ENCODE data around the gene SLC22A23. TPM values are rescaled to one million over a fixed set of nuclear protein-coding genes. Genes with fewer than 3 reads are reported as not detected.

SLC22A23 gene
- total RNA-seq, 1 donor from 2014 or later, result 0.95 TPM

DNA sequence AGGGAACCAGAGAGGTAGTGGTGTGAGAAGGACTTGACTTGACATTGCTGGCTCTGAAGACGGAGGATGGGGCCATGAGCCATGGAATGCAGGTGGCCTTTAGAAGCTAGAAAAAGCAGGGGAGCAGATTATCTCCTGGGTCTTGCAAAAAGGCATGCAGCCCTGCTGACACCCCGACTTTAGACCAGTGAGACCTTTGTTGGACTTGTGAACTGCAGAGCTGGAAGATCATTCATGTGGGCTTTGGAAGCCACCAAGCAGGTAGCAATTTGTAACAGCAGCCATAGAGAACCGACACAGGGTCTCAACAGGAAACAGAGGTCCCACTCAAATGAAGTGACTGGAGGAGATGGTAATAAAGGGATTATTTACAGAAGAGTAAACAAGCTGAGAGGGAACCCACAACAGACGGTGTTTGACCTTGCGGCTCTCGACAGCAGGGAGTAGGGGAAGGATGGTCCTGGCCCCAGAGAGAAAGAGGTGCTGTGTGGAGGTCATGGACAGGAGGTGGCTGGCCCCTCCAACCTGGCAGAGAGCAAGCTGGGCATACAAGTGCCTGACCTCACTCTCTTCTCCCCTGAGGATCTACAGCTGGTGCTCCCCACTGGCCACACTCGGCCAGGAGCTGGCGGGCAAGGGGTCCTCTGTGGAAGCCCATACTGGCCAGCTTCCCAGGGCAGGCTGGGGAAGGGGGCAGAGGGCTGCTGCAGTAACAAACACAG is 43.9 kb downstream of the SLC22A23 start:
- H3K4me1 Mint-ChIP-seq, result peaks cover 6% of the 10 kb centered on the region
- intact Hi-C loops (cut with micrococcal nuclease), result no loop called here
- peaks cover 5% of the 10 kb centered on the region for H3K27me3 Mint-ChIP-seq
- no peak for ATAC-seq (ENCODE audit: low read depth)
- peaks cover 4% of the 10 kb centered on the region for H3K9me3 Mint-ChIP-seq
- DNase-seq, result no peak
- no peak overlapping the region for H3K4me3 Mint-ChIP-seq
- ChIA-PET POLR2A (no interaction called here), CTCF (no interaction called here)
- TF ChIP-seq, protein P1, sequence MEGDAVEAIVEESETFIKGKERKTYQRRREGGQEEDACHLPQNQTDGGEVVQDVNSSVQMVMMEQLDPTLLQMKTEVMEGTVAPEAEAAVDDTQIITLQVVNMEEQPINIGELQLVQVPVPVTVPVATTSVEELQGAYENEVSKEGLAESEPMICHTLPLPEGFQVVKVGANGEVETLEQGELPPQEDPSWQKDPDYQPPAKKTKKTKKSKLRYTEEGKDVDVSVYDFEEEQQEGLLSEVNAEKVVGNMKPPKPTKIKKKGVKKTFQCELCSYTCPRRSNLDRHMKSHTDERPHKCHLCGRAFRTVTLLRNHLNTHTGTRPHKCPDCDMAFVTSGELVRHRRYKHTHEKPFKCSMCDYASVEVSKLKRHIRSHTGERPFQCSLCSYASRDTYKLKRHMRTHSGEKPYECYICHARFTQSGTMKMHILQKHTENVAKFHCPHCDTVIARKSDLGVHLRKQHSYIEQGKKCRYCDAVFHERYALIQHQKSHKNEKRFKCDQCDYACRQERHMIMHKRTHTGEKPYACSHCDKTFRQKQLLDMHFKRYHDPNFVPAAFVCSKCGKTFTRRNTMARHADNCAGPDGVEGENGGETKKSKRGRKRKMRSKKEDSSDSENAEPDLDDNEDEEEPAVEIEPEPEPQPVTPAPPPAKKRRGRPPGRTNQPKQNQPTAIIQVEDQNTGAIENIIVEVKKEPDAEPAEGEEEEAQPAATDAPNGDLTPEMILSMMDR (IDR thresholded peaks at IDR 0.05), result no peak
- no peak overlapping the region for H3K27ac Mint-ChIP-seq
- H3K36me3 Mint-ChIP-seq (ENCODE audit: low read depth), result no peaks in the 10 kb centered on the region

DNA sequence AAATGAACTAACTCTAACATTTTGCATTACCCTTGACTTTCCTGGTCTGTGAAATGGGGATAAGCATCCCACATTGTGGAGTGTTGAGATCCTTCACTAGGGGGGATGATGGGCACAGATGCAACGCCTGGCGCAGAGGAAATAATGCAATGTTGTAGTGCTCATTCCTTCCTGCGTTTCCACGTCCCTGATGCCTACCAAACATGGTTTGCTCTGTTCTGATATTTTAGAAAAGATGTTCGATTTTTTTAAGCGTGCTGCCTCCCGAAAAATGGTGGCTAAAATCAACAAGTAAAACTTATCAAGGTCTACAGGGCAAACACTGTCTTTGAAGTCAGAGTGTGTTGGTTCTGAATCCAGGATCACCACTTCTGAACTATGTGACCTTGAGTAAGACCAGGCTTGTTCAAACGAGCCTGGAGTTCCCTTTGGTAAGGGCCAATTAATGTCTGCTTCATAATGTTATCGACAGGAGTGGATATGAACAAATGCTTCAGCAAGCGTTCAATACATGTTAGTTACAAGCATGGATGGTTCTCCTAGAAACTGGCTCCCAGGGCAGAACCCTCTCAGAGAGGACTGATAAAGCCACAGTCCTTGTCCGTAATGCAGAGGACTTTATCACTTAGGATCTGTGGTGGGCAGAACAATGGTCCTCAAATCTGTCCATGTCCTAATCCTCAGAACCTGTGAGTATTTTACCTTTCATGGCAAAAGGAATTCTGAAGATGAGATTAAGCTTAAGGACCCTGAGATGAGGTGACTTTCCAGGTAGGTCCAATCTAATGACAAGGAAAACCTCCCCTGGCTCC is 44.7 kb downstream of the SLC22A23 start:
- no peak overlapping the region for H3K4me3 Mint-ChIP-seq
- DNase-seq (no peak), ATAC-seq (ENCODE audit: low read depth) (no peak)
- peaks cover 7% of the 10 kb centered on the region for H3K27me3 Mint-ChIP-seq
- no peak overlapping the region for H3K27ac Mint-ChIP-seq
- peaks cover 6% of the 10 kb centered on the region for H3K4me1 Mint-ChIP-seq
- peaks cover 4% of the 10 kb centered on the region for H3K9me3 Mint-ChIP-seq
- intact Hi-C loops (cut with micrococcal nuclease), result no loop called here
- ChIA-PET POLR2A (no interaction called here), CTCF (interaction anchor here (0.6 to 1.6 kb wide), 2 partner anchors 8 to 10 kb away, joined by 4 read pairs; no protein-coding TSS in a partner anchor)
- TF ChIP-seq, protein P1 (IDR thresholded peaks at IDR 0.05), result no peak
- H3K36me3 Mint-ChIP-seq (ENCODE audit: low read depth), result no peaks in the 10 kb centered on the region

DNA sequence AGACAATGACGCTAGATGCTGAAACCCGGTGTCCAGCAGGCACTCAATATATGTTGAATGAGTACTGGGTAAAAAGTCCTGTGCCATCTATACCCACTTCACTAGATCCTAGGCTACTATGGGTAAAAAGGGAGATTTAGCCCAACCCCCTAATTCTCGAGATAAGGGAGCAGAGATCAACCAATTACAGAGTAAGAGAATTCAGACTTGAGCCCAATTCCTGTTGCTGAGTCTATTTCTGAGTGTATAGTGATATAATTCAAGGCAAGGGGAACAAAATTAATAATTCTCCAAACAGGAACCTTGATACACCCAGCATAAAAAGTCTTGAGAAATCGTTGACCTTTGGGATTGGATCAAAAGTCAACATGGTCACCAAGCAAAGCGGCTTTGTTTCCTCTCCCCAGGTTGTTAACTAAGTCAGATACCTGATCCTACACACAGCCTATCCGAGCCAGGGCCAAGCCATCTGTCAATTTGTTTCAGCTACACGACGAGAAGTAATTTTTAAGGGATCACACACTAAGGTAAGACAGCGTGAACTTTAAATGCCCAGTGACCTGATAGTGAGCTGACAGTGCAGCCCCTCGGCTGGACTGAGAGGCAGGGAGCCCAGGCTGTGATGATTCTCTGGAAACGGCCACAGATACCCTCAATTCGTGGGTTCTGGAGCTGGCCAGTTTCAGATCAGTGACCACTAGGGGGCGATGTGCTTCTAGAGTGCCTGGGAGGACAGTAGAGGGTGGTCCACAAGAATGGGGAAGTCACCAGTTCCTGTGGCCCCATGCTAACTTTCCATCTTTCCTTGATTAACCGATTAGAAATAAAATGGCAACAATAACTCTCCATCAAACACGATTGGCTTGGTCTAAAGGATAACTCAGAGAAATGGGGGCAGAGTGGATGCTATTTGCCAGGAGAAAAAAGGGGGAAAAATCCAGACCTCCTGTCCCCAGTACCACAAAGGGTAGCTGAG is 46.2 kb downstream of the SLC22A23 start:
- Mint-ChIP-seq H3K9me3 (peaks cover 4% of the 10 kb centered on the region), H3K27ac (no peak overlapping the region), H3K27me3 (peaks cover 5% of the 10 kb centered on the region), H3K4me3 (no peak overlapping the region), H3K4me1 (peaks cover 6% of the 10 kb centered on the region), H3K36me3 (ENCODE audit: low read depth) (no peaks in the 10 kb centered on the region)
- DNase-seq, result peak; percentile 20
- TF ChIP-seq, protein P1 (IDR thresholded peaks at IDR 0.05), result no peak
- ChIA-PET POLR2A (no interaction called here), CTCF (interaction anchor here (0.6 to 1.6 kb wide), 6 partner anchors 12 to 564 kb away, joined by 3 to 5 read pairs (median 3); no protein-coding TSS in a partner anchor)
- intact Hi-C loops (cut with micrococcal nuclease), result no loop called here
- no peak for ATAC-seq (ENCODE audit: low read depth)

DNA sequence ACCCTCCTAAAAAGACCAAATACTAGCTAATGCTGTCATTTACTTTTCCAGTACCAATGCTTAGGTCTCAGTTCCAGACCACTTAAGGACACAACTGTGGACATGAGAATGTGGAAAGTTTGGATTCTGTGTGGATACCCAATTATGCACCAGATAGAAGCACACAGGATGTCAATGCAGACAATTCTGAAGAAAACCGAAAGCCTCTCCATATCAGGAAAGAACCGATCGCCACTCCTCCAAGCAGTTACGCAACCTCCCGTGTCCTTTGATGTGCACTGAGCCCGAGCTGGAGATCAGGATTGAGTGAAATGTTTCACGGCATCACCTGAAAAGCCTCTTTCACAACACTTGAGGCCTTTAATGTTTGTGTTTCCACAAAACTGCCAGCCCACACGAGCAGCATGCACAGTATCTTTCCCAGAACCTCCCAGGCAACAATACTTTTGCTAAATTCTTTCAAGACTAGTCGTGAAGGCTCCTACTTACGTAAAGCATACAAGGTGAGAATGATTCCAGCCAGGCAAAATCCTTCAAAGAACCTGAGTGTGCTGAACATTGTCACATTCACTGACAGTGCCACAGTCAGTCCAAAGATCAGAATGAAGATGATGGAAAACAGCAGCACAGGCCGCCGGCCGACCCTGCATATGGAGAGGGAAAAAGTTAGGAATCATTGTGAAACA is 47.0 kb downstream of the SLC22A23 start:
- peaks cover 6% of the 10 kb centered on the region for H3K27me3 Mint-ChIP-seq
- no peaks in the 10 kb centered on the region for H3K36me3 Mint-ChIP-seq (ENCODE audit: low read depth)
- H3K4me3 Mint-ChIP-seq, result no peak overlapping the region
- intact Hi-C loops (cut with micrococcal nuclease), result no loop called here
- ChIA-PET POLR2A (no interaction called here), CTCF (interaction anchor here (0.6 kb wide), 1 partner anchor 323 kb away, joined by 3 read pairs; no protein-coding TSS in a partner anchor)
- H3K9me3 Mint-ChIP-seq, result peaks cover 4% of the 10 kb centered on the region
- H3K4me1 Mint-ChIP-seq, result peaks cover 6% of the 10 kb centered on the region
- H3K27ac Mint-ChIP-seq, result no peak overlapping the region
- DNase-seq, result no peak
- TF ChIP-seq, protein P1 (IDR thresholded peaks at IDR 0.05), result no peak
- no peak for ATAC-seq (ENCODE audit: low read depth)

Measured in activated B cell treated with CpG ODN at 0.5 μM for 24 hours (primary cell).